SK-N-SH (cell line): ENCODE data around the gene SAMD7. TPM values are rescaled to one million over a fixed set of nuclear protein-coding genes. Genes with fewer than 3 reads are reported as not detected.

Experiments used
- CTCF ChIA-PET: fragments of 300-600, 350-600 bp; formaldehyde crosslinking; extraction: SDS; loops from one replicate; lab custom pipeline; 2021; lab: Yijun Ruan, JAX
- POLR2A ChIA-PET: fragments of 350-600 bp; sonication (Branson Sonifier 250); formaldehyde crosslinking; extraction: SDS; loops from one replicate; lab custom pipeline; 2020; ENCODE audit warnings: antibody characterized with exemption, inconsistent platforms; lab: Yijun Ruan, JAX
- DNase-seq: peaks from one replicate; pipeline ENCODE4 v3.0.0; 2012
- H2AFZ ChIP-seq: fragments of 200-600 bp; sonication (generic); 2 replicates; pipeline ENCODE4 v1.8.1; 2016; ENCODE audit warnings: antibody characterized with exemption, mild to moderate bottlenecking, low read depth
- H3F3A ChIP-seq: fragments of 200-600 bp; sonication (generic); replicated peaks from 2 replicates; pipeline ENCODE3; 2016; ENCODE audit warnings: antibody characterized with exemption, mild to moderate bottlenecking; ENCODE audit not compliant: insufficient read depth
- H3K27ac ChIP-seq, 2 experiments: fragments of 200-500 bp in 1 of 2; fragments of 200-600 bp in 1 of 2; sonication (Bioruptor generic) in 1 of 2; sonication (generic), shearing (Covaris generic) in 1 of 2; 2 replicates each; pipeline versions ENCODE4 v1.5.1 to v1.6.1; 2014 to 2016; ENCODE audit warnings: low read depth in 2 of 2, inconsistent platforms in 1 of 2, low read length in 1 of 2, mild to moderate bottlenecking in 1 of 2, mixed read lengths in 1 of 2
- H3K27me3 ChIP-seq: fragments of 200-600 bp; sonication (generic), shearing (Covaris generic); 2 replicates; pipeline ENCODE4 v1.6.1; 2016; ENCODE audit warnings: mixed run types; ENCODE audit not compliant: insufficient read depth
- H3K36me3 ChIP-seq, 2 experiments: fragments of 200-500 bp in 1 of 2; fragments of 200-600 bp in 1 of 2; sonication (Bioruptor generic) in 1 of 2; sonication (generic) in 1 of 2; replicated peaks in 1 of 2; 2 replicates each; pipeline versions ENCODE3 to v1.5.1; 2014 to 2016; ENCODE audit warnings: low read length in 1 of 2, mild to moderate bottlenecking in 1 of 2; ENCODE audit not compliant: insufficient read depth in 2 of 2, control insufficient read depth in 1 of 2
- H3K4me1 ChIP-seq, 2 experiments: fragments of 200-500 bp in 1 of 2; fragments of 200-600 bp in 1 of 2; sonication (Bioruptor generic) in 1 of 2; sonication (generic), shearing (Covaris generic) in 1 of 2; 2 replicates each; pipeline versions ENCODE4 v1.5.1 to v1.6.1; 2014 to 2016; ENCODE audit warnings: low read depth in 1 of 2, low read length in 1 of 2, mixed run types in 1 of 2; ENCODE audit not compliant: insufficient read depth in 2 of 2, control insufficient read depth in 1 of 2
- H3K4me2 ChIP-seq: fragments of 200-600 bp; sonication (generic), shearing (Covaris generic); 2 replicates; pipeline ENCODE4 v1.6.1; 2017; ENCODE audit warnings: mixed run types
- H3K4me3 ChIP-seq, 2 experiments: fragments of 200-500 bp in 1 of 2; fragments of 200-600 bp in 1 of 2; sonication (Bioruptor generic) in 1 of 2; sonication (generic), shearing (Covaris generic) in 1 of 2; 2 replicates each; pipeline versions ENCODE4 v1.5.1 to v1.8.1; 2014 to 2016; ENCODE audit warnings: low read depth in 2 of 2, inconsistent platforms in 1 of 2, low read length in 1 of 2, mild to moderate bottlenecking in 1 of 2, mixed read lengths in 1 of 2, moderate library complexity in 1 of 2
- H3K79me2 ChIP-seq: fragments of 200-600 bp; sonication (generic); 2 replicates; pipeline ENCODE4 v1.8.1; 2017; ENCODE audit warnings: mild to moderate bottlenecking; ENCODE audit not compliant: insufficient read depth
- H3K9ac ChIP-seq: fragments of 200-600 bp; sonication (generic); 2 replicates; pipeline ENCODE4 v1.6.1; 2017; ENCODE audit warnings: mixed run types
- H3K9me2 ChIP-seq: fragments of 200-600 bp; sonication (generic); 2 replicates; pipeline ENCODE4 v1.6.1; 2017; ENCODE audit warnings: mixed run types
- H3K9me3 ChIP-seq: fragments of 200-600 bp; sonication (generic); 2 replicates; pipeline ENCODE4 v1.6.1; 2017; ENCODE audit warnings: mixed run types, mild to moderate bottlenecking, moderate library complexity
- H4K20me1 ChIP-seq: fragments of 200-600 bp; sonication (generic); 2 replicates; pipeline ENCODE4 v1.6.1; 2017; ENCODE audit warnings: mild to moderate bottlenecking, mixed run types; ENCODE audit not compliant: insufficient read depth
- CHD2 ChIP-seq: fragments of 150-350 bp; IDR thresholded peaks from 2 replicates; pipeline ENCODE4 v1.6.1; 2018; ENCODE audit warnings: low read length; ENCODE audit not compliant: partially characterized antibody
- MXI1 ChIP-seq: IDR thresholded peaks from 2 replicates; pipeline ENCODE4 v1.6.1; 2012; ENCODE audit warnings: mild to moderate bottlenecking, low read depth, low read length, improper control_type of control experiment
- NFIC ChIP-seq: IDR thresholded peaks from 2 replicates; pipeline ENCODE4 v1.4.0; 2012; ENCODE audit warnings: borderline replicate concordance
- POLR2AphosphoS5 ChIP-seq: IDR thresholded peaks from 2 replicates; pipeline ENCODE4 v1.6.1; 2012; ENCODE audit warnings: low read depth, low read length
- RCOR1 ChIP-seq: fragments of 150-350 bp; IDR thresholded peaks from 2 replicates; pipeline ENCODE4 v1.6.1; 2017; ENCODE audit warnings: antibody characterized with exemption, low read length
- SIN3A ChIP-seq: IDR thresholded peaks from 2 replicates; pipeline ENCODE4 v1.6.1; 2012; ENCODE audit warnings: low read depth, mild to moderate bottlenecking, low read length, moderate library complexity, borderline replicate concordance
- TCF12 ChIP-seq: IDR thresholded peaks from 2 replicates; pipeline ENCODE4 v1.4.0; 2012
- TEAD4 ChIP-seq: IDR thresholded peaks from 2 replicates; pipeline ENCODE4 v1.4.0; 2012; ENCODE audit warnings: mild to moderate bottlenecking, borderline replicate concordance; ENCODE audit not compliant: insufficient read depth
- USF1 ChIP-seq: IDR thresholded peaks from 2 replicates; pipeline ENCODE4 v1.4.0; 2012; ENCODE audit warnings: low read depth, borderline replicate concordance
- YY1 ChIP-seq: IDR thresholded peaks from 2 replicates; pipeline ENCODE4 v1.4.0; 2012; ENCODE audit warnings: low read depth, mild to moderate bottlenecking
- ZBTB33 ChIP-seq: IDR thresholded peaks from 2 replicates; pipeline ENCODE4 v1.4.0; 2012; ENCODE audit warnings: low read depth, borderline replicate concordance
- WGBS: methylation state at CpG from one replicate; pipeline ENCODE4 v1.1.6; 2017; ENCODE audit warnings: low lambda C conversion rate; 5-methylcytosine and 5-hydroxymethylcytosine counted together
- polyA plus RNA-seq, 3 experiments: library from polyadenylated mRNA; depleted of rRNA; stranded (reverse); fragments of >200 nt; gene quantifications; 2 replicates each; pipeline ENCODE4 v1.2.3, GENCODE V29; 2012
- TF ChIP-seq, protein P1 (sequence below): IDR thresholded peaks from 2 replicates; pipeline ENCODE4 v1.4.0; 2012; ENCODE audit warnings: low read depth
- TF ChIP-seq, protein P2 (sequence below): fragments of 150-350 bp; IDR thresholded peaks from 2 replicates; pipeline ENCODE4 v1.6.1; 2016; ENCODE audit warnings: mild to moderate bottlenecking, low read depth, low read length
- TF ChIP-seq, protein P3 (sequence below): fragments of 200-600 bp; sonication (generic); IDR thresholded peaks from 2 replicates; pipeline ENCODE4 v1.6.1; 2017; ENCODE audit warnings: antibody characterized with exemption, mild to moderate bottlenecking, moderate library complexity
- TF ChIP-seq, protein P4 (sequence below): IDR thresholded peaks from 2 replicates; pipeline ENCODE4 v1.6.1; 2012; ENCODE audit warnings: mild to moderate bottlenecking, low read depth, low read length, moderate library complexity
- TF ChIP-seq, protein P5 (sequence below): fragments of 150-350 bp; IDR thresholded peaks from 2 replicates; pipeline ENCODE4 v1.6.1; 2017; ENCODE audit warnings: antibody characterized with exemption, low read length, low read depth, borderline replicate concordance

Gene SAMD7
- polyA plus RNA-seq, 1 of the 3 experiments (the other 2 are of a cell fraction) = not detected

DNA sequence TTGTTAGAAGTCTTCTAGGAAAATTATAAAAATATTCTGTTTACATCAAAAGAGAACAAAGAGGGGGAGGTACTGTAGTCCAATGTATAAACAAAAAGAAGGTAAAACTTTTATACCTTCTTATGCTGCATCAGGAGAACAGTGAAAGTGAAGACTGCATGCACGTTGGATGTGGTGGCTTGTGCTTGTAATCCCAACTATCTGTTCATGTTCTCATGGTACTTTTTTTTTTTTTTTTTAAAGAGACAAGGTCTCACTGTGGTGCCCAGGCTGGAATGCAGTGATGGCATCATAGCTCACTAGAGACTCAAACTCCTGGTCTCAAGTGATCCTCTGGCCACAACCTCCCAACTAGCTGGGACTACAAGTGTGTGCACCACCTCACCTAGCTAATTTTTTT lies 59.5 kb downstream of the SAMD7 start (continued):
- TF ChIP-seq, protein P1, sequence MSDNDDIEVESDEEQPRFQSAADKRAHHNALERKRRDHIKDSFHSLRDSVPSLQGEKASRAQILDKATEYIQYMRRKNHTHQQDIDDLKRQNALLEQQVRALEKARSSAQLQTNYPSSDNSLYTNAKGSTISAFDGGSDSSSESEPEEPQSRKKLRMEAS = no peak
- no peak for TF ChIP-seq TCF12
- no peak for TF ChIP-seq YY1
- TF ChIP-seq, protein P2, sequence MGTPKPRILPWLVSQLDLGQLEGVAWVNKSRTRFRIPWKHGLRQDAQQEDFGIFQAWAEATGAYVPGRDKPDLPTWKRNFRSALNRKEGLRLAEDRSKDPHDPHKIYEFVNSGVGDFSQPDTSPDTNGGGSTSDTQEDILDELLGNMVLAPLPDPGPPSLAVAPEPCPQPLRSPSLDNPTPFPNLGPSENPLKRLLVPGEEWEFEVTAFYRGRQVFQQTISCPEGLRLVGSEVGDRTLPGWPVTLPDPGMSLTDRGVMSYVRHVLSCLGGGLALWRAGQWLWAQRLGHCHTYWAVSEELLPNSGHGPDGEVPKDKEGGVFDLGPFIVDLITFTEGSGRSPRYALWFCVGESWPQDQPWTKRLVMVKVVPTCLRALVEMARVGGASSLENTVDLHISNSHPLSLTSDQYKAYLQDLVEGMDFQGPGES = no peak

GRCh38 chr3:169971522-169971921 lies 60.1 kb downstream of the SAMD7 start:
- no peak overlapping the region for H3K9ac ChIP-seq
- H3K27me3 ChIP-seq = no peaks in the 10 kb centered on the region
- peaks cover 9 to 11% of the 10 kb centered on the region in 2 experiments; a peak in 3 of 4 replicates for H3K4me1 ChIP-seq
- no peak for DNase-seq
- peaks cover 100% of the 10 kb centered on the region for H3K79me2 ChIP-seq
- H3F3A ChIP-seq = peaks cover 7% of the 10 kb centered on the region
- H3K9me2 ChIP-seq = no peaks in the 10 kb centered on the region
- no peaks in the 10 kb centered on the region for H3K9me3 ChIP-seq
- H3K4me3 ChIP-seq = no peak overlapping the region
- no peak overlapping the region for H3K27ac ChIP-seq
- POLR2A ChIA-PET = interaction anchor here (0.7 kb wide), 1 partner anchor 107 kb away, joined by 5 read pairs; no protein-coding TSS in a partner anchor
- peaks cover 22 to 43% of the 10 kb centered on the region in 2 experiments for H3K36me3 ChIP-seq
- peaks cover 81% of the 10 kb centered on the region for H4K20me1 ChIP-seq
- WGBS = 68% methylated on average over 2 of the region's 2 CpGs
- CTCF ChIA-PET = no interaction called here
- H2AFZ ChIP-seq = no peak overlapping the region
- no peak overlapping the region for H3K4me2 ChIP-seq
- TF ChIP-seq ZBTB33 (no peak), TEAD4 (no peak), TCF12 (no peak), NFIC (no peak), SIN3A (no peak), CHD2 (no peak), USF1 (no peak), POLR2AphosphoS5 (no peak), RCOR1 (no peak), YY1 (no peak), MXI1 (no peak)
- TF ChIP-seq, protein P3, sequence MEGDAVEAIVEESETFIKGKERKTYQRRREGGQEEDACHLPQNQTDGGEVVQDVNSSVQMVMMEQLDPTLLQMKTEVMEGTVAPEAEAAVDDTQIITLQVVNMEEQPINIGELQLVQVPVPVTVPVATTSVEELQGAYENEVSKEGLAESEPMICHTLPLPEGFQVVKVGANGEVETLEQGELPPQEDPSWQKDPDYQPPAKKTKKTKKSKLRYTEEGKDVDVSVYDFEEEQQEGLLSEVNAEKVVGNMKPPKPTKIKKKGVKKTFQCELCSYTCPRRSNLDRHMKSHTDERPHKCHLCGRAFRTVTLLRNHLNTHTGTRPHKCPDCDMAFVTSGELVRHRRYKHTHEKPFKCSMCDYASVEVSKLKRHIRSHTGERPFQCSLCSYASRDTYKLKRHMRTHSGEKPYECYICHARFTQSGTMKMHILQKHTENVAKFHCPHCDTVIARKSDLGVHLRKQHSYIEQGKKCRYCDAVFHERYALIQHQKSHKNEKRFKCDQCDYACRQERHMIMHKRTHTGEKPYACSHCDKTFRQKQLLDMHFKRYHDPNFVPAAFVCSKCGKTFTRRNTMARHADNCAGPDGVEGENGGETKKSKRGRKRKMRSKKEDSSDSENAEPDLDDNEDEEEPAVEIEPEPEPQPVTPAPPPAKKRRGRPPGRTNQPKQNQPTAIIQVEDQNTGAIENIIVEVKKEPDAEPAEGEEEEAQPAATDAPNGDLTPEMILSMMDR = no peak
- TF ChIP-seq, protein P4, sequence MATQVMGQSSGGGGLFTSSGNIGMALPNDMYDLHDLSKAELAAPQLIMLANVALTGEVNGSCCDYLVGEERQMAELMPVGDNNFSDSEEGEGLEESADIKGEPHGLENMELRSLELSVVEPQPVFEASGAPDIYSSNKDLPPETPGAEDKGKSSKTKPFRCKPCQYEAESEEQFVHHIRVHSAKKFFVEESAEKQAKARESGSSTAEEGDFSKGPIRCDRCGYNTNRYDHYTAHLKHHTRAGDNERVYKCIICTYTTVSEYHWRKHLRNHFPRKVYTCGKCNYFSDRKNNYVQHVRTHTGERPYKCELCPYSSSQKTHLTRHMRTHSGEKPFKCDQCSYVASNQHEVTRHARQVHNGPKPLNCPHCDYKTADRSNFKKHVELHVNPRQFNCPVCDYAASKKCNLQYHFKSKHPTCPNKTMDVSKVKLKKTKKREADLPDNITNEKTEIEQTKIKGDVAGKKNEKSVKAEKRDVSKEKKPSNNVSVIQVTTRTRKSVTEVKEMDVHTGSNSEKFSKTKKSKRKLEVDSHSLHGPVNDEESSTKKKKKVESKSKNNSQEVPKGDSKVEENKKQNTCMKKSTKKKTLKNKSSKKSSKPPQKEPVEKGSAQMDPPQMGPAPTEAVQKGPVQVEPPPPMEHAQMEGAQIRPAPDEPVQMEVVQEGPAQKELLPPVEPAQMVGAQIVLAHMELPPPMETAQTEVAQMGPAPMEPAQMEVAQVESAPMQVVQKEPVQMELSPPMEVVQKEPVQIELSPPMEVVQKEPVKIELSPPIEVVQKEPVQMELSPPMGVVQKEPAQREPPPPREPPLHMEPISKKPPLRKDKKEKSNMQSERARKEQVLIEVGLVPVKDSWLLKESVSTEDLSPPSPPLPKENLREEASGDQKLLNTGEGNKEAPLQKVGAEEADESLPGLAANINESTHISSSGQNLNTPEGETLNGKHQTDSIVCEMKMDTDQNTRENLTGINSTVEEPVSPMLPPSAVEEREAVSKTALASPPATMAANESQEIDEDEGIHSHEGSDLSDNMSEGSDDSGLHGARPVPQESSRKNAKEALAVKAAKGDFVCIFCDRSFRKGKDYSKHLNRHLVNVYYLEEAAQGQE = no peak
- TF ChIP-seq, protein P2 = no peak
- TF ChIP-seq, protein P5, sequence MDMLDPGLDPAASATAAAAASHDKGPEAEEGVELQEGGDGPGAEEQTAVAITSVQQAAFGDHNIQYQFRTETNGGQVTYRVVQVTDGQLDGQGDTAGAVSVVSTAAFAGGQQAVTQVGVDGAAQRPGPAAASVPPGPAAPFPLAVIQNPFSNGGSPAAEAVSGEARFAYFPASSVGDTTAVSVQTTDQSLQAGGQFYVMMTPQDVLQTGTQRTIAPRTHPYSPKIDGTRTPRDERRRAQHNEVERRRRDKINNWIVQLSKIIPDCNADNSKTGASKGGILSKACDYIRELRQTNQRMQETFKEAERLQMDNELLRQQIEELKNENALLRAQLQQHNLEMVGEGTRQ = no peak
